Middle frontal gyrus (tissue), 1 donor: ENCODE measurements around the gene AGPAT3.
"Not testable (repeated sequence)": the region's sequence is repeated elsewhere in the genome, so short reads cannot be mapped to it uniquely, and the experiment has no call there.

Experiments used
- DNase-seq: peaks from one replicate; pipeline ENCODE4 v3.0.0-alpha.2; 2015; ENCODE audit warnings: low spot score; ENCODE audit errors: extremely low spot score

The AGPAT3 gene

GRCh38 chr21:43882952-43883545 lies 18.0 kb downstream of the AGPAT3 start:
- DNase-seq, result no peak

- no peak for DNase-seq
These were observed 19.2 kb downstream of the AGPAT3 start for GRCh38 chr21:43884012-43884860.

GRCh38 chr21:43884861-43885417 lies 19.9 kb downstream of the AGPAT3 start:
- DNase-seq, result no peak

- no peak for DNase-seq
These were observed 20.7 kb downstream of the AGPAT3 start for GRCh38 chr21:43885721-43886120.

GRCh38 chr21:43886565-43886964 lies 21.5 kb downstream of the AGPAT3 start:
- DNase-seq, result no peak

GRCh38 chr21:43889069-43889468 lies 24.0 kb downstream of the AGPAT3 start:
- DNase-seq, result no peak

GRCh38 chr21:43890042-43890441 lies 25.0 kb downstream of the AGPAT3 start:
- DNase-seq, result no peak

- no peak for DNase-seq
These were observed 27.3 kb downstream of the AGPAT3 start for GRCh38 chr21:43892334-43892733.

- DNase-seq, result no peak
These were observed 28.0 kb downstream of the AGPAT3 start for GRCh38 chr21:43892984-43893535.

- DNase-seq, result no peak
These were observed 28.6 kb downstream of the AGPAT3 start for GRCh38 chr21:43893536-43894205.

- no peak for DNase-seq
These were observed 29.2 kb downstream of the AGPAT3 start for GRCh38 chr21:43894206-43894577.

- no peak for DNase-seq
These were observed 30.2 kb downstream of the AGPAT3 start for GRCh38 chr21:43895196-43895595.

GRCh38 chr21:43896696-43897299 lies 31.8 kb downstream of the AGPAT3 start:
- not testable (repeated sequence) for DNase-seq

- DNase-seq, result no peak
These were observed 34.5 kb downstream of the AGPAT3 start for GRCh38 chr21:43899307-43900077.

GRCh38 chr21:43900078-43900385 lies 35.0 kb downstream of the AGPAT3 start:
- no peak for DNase-seq

GRCh38 chr21:43900690-43901089 lies 35.7 kb downstream of the AGPAT3 start:
- DNase-seq, result no peak

- no peak for DNase-seq
These were observed 37.4 kb downstream of the AGPAT3 start for GRCh38 chr21:43902441-43902840.

- no peak for DNase-seq
These were observed 38.5 kb downstream of the AGPAT3 start for GRCh38 chr21:43903451-43904091.

GRCh38 chr21:43904331-43904781 lies 39.3 kb downstream of the AGPAT3 start:
- no peak for DNase-seq
